Erythroblast (primary cell): ENCODE measurements around the gene SFXN4.

ENCODE experiments used
- GATA1 ChIP-seq: IDR thresholded peaks from 2 replicates; pipeline ENCODE4 v1.6.1; 2011; ENCODE audit warnings: low read depth, mild to moderate bottlenecking, control low read depth, low read length, moderate library complexity
- POLR2A ChIP-seq: IDR thresholded peaks from 2 replicates; pipeline ENCODE4 v1.6.1; 2011; ENCODE audit warnings: mild to moderate bottlenecking, low read length

GRCh38 chr10:119149729-119150128, 15.8 kb downstream of the SFXN4 start:
- TF ChIP-seq POLR2A (no peak), GATA1 (no peak)
